SHP77 (cell line): ENCODE measurements around the gene SPAG16.

Experiments used
- DNase-seq, 2 experiments: peaks; one replicate each; lab custom pipeline; 2025; lab: John Stamatoyannopoulos, UW

The SPAG16 gene

GRCh38 chr2:213284105-213285090 lies at the start of gene SPAG16:
SPAG16 (plus strand) TSS chr2:213284464.
- peak; percentile 96 to 99 for DNase-seq

- no peak for DNase-seq
Measured at GRCh38 chr2:213234641-213235040, 49.6 kb upstream of the SPAG16 start.

- DNase-seq: no peak
Measured at GRCh38 chr2:213235741-213236140, 48.5 kb upstream of the SPAG16 start.

GRCh38 chr2:213237251-213237650 lies 47.0 kb upstream of the SPAG16 start:
- DNase-seq: no peak

DNA sequence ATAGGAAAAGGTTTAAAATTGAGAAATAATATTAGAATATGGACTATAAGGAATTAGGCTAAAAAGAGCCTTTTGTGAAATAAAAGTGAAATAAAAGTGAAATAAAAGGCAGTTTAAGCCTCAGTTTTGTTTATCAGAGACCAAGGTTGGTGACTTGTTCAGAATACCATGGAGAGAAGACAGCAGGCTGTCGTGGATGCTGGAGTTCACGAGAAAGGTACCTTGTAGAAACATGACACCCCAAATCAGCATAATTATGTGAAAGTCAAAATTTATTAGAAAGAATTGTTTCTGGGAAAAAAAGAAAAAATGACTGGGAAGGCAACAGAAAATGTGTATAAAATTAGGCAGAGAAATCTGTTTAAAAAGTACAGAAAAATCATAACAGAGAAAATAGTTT lies 46.5 kb upstream of the SPAG16 start:
- DNase-seq: no peak

DNA sequence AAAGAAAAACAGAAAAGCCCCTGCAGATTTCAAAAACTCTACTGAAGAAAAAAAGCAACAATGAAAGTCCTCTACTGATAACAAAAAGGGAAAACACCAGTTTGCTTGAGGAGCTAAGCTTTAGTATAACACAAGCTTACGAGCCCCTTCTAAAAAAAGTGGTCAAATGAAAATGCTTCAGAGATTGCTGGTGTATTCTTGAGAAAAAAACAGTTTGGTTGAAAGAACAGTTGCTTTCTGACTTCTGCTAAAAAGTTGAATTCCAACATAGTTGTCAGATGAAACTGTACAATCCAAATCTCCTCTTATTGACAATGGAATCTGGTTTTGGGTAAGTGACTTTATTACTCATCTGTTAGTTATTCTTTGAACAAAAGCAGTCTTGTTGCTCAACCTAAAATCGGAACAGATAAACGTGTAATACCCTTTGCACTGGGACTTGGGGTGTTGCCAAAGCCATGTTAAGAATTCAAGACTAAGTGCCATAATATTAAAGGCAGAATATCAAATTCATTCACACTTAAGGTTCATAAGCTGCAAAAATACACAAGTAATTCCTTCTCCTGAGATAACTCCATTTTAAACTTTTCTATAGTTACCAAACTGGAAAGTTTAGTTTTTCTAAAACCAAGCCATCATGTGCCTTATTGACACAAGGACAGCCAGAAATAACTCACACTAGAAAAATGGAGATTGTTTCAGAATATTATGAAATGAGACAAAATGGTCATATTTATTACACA lies 45.3 kb upstream of the SPAG16 start:
- no peak for DNase-seq

DNA sequence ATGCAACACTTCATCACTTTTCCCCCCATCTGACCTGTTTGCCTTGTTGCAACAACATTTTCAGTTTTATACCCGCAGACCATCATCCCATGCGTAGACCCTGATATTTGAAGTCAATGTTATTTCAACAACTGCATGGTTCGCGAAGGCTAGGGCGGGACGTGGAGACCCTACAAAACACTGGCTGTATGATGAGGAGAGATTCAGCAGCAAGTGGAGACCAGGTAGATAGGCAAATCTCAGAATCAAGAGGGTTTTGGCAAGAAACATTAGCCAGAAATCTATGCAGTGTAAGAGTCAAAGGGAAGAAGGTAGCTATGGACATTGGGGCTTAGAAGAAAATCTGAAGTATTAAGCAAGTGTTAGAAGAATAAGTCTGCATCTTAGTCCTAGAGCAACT lies 42.4 kb upstream of the SPAG16 start:
- no peak for DNase-seq

GRCh38 chr2:213242653-213243052 lies 41.6 kb upstream of the SPAG16 start:
- DNase-seq: no peak

DNA sequence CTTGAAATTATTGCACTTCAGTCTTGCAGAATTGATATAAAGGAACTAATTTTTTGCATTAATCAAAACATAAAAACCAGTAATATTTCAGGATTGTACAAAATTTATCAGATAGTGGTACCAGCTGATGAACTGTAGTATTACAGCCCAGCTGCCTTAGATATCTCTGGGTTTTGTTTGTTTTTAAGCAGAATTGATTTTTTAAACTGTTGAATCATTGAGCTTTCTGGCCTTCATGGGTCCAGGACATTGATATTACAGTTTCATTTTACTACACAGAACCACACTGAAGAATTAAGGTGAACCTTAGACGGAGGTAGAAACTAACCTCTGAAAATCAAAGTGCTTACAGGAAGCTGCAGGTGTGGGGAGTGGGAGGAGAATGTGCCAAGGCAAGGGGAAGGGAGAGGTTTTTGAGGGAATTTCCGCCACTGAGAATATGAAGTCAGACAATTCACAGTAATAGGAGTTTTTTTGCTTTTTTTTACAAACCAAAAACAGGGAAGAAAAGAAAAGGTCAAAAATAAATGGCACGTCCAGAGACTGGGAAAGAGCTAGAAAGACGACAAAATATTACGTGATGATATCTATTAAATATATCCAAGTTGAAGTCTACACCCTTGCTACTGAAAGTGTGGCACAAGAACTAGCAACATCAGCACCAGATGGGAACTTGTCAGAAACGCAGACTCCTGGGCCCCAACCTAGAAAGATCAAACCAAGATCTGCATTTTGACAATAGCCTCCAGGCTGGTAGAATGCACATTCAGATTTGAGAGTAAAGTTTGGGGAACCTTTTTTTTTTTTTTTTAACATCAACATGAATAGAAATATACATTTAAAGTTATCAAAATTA lies 40.8 kb upstream of the SPAG16 start:
- DNase-seq: no peak

DNA sequence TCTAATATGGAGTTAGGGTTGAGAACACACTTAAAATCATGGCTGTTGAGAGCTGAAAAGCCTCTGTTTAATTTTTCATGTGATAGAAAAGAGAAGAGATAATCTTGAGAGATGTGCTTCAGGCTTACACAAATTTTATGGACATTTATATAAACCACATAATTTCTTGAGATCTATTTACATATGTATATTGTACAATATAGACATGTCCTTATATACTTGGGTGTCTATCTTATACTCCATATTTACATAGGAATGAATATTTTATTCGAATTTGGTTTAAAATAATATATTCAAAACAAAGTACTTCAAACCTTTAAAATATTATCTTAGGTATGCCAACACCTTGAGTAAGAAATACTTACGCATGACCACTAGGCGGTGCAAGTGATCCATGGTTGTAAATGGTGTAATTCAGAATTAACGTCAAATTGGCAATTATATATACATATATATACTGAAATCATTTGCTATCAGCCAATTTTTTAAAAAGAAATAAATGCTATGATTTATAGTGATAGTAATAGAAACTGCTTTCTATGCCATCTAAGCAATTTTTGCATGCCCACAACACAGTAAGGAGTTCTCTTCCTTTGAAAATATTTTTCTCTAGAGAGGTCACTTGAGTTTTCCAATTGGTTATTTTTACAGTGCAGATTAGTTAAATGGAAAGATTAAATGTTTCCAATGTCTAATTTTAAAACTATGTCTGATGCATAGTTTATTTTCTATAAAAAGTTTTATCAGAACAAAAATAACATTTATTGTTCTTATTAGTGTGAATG lies 37.6 kb upstream of the SPAG16 start:
- peak in 1 of 2 experiments; percentile 10 for DNase-seq

DNA sequence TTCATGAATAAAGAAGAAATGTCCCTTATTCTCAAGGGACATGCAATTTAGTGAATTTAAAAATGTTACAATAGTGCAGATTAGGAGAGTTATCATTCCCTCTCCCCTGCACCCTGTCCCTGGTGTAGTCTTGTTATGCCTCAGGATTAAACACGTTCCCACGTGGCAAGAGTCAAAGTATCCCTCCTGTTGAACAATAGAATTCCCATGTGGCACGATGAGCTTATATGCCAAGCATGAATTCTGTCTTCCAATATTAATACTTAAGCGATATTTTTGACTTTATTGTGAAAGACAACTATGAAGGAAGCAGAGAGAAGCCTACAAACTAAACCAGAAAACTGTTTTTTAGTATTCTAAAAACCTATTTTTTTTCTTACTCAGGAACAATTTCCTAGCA lies 36.7 kb upstream of the SPAG16 start:
- DNase-seq: no peak

DNA sequence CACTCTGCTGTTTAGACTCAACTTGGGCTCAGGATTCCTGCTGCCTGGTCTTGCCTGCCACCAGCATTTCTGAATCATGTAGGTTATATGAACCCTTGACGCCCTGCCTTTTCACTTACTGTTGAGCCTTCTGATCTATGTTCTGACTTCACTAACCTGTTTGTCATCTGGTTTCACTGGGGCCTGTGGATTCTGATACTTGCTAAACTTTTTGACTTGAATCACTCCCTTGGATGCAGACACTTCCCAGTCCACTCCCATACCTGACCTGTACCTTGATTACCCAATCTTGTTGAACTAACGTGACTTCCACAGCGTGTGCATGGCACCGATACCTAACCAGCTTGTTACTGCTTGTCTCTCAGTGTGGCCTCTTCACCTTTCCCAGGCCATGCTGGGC lies 35.6 kb upstream of the SPAG16 start:
- no peak for DNase-seq

DNA sequence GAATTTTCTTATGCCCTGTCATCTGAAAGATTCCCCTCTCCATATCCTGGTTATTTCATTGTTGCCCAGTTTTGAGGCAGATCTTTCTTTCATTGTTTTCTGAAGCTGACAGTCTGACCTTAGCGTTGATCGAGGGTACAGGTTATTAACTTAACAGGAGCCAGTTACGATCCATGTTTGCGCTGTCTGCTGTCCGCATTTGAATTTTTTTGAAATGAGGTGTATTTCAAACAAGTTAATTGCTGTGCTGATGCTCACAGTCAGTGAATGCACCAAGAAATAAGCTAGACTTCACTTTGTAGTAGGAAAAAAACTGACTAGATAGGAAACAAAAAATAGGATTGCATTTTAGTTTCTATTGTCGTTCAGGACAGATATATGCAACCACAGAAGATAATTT lies 34.8 kb upstream of the SPAG16 start:
- DNase-seq: no peak

GRCh38 chr2:213251618-213252017 lies 32.6 kb upstream of the SPAG16 start:
- DNase-seq: peak; percentile 59 to 70

DNA sequence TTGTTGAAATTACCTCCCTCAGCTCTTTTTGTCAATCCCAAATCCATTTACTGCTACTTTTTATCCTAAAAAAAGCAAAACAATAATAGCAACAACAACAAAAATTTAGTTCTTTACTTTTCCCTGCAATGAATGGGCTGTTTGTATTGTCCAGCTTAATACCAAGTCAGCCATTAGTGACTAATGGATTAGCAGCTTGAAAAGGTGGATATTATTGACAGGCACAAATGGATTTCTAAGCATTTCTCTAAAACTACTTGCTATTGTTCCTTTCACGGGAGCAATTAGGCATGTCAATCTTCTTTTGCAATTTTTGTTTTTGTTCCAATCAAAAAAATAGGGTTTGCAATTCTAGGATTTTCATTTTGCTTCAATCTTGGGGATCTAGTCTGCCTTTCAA lies 32.1 kb upstream of the SPAG16 start:
- DNase-seq: no peak

- DNase-seq: no peak
Measured at GRCh38 chr2:213253162-213253561, 31.1 kb upstream of the SPAG16 start.

DNA sequence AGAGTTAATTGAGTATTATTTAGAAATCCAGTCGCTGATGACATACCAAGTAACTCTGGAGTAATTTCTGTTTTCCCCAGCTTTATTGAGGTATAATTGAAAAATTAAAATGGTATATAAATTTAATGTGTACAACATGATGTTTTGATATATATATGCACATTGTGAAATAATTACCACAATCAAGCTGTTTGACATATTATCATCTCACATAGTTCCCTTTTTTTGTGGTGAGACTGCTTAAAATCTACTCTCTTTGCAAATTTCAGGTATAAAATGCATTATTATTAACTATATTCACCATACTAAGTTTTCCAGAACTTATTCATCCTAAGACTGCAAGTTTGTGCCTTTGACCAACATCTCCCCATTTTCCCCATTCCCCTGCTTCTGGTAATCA lies 25.0 kb upstream of the SPAG16 start:
- DNase-seq: no peak

- DNase-seq: no peak
Measured at GRCh38 chr2:213261237-213261636, 23.0 kb upstream of the SPAG16 start.

- peak; percentile 3 to 23 for DNase-seq
Measured at GRCh38 chr2:213261715-213262114, 22.5 kb upstream of the SPAG16 start.

DNA sequence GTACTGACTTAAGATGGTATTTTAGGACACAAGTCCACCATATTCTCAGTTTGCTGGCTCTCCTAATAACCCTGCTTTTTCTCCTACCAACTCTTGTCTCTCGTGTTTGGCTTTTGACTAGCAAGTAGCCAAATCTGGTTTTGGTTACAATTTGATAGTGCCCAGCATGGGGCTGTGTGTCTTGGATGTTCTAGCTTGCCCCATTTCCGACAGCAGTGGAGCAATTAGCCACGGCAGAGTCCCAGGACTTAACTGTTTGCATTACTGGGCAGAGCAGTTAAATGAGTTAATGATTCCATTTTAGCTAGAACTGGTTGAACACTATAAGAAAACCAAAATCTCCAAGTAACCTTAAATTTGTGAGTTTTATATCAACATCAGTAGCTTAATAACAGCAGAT lies 18.6 kb upstream of the SPAG16 start:
- DNase-seq: no peak

DNA sequence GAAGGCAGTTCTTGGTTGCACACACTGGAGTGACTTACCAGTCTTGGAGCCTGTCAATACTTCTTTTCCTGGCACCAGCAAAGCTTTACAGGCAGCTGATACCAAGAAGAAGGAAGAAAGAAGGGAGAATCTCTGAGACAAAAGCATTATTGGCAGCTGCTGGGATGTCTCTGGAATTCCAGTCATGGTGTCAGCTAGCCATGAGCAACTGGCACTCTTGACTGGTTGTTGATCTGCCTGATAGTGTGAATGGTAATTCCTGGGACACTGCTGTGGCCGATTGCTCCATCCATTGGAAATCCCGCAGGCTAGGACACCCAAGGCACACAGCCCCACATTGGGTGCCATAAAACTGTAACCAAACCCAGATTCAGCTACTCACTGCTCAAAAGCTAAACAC lies 17.8 kb upstream of the SPAG16 start:
- DNase-seq: no peak
